Tibial nerve (tissue), 4 donors: Measurements from ENCODE around the gene GLRX5. TPM values are rescaled to one million over a fixed set of nuclear protein-coding genes. Genes with fewer than 3 reads are reported as not detected.
A peak's percentile ranks its signal among the peaks of the same experiment; 100 is the strongest.

Source experiments
- DNase-seq, 2 donors: peaks; one replicate each; pipeline ENCODE4 v3.0.0-alpha.2; 2019; ENCODE audit warnings: low spot score in 2 of 2
- H3K27ac ChIP-seq, 4 donors: fragments of 200-600 bp; sonication (generic) in 3 of 4; one replicate each; pipeline ENCODE4 v1.5.1; 2017 to 2019; ENCODE audit warnings: mild to moderate bottlenecking in 1 of 4
- H3K27me3 ChIP-seq, 2 donors: fragments of 200-600 bp; sonication (generic) in 1 of 2; one replicate each; pipeline versions ENCODE4 v1.5.1 to v1.6.0; 2017 to 2019
- H3K36me3 ChIP-seq, 3 donors: fragments of 200-600 bp; sonication (generic); one replicate each; pipeline ENCODE4 v1.5.1; 2018 to 2019
- H3K4me1 ChIP-seq, 4 donors: fragments of 200-600 bp; sonication (generic) in 3 of 4; one replicate each; pipeline ENCODE4 v1.5.1; 2017 to 2019
- H3K4me3 ChIP-seq, 4 donors: fragments of 200-600 bp; sonication (generic) in 3 of 4; one replicate each; pipeline ENCODE4 v1.5.1; 2017 to 2019; ENCODE audit warnings: mild to moderate bottlenecking in 1 of 4, moderate library complexity in 1 of 4
- H3K9me3 ChIP-seq, 4 donors: fragments of 200-600 bp; sonication (generic) in 3 of 4; one replicate each; pipeline ENCODE4 v1.5.1; 2017 to 2019
- EP300 ChIP-seq, 2 donors: sonication (generic); formaldehyde crosslinking; IDR thresholded peaks; one replicate each; pipeline ENCODE4 v1.6.1; 2017; ENCODE audit warnings: antibody characterized with exemption in 2 of 2, mild to moderate bottlenecking in 1 of 2
- POLR2A ChIP-seq, 2 donors: fragments of 450-650 bp; IDR thresholded peaks; one replicate each; pipeline ENCODE4 v1.6.1; 2017; ENCODE audit warnings: antibody characterized with exemption in 2 of 2, mild to moderate bottlenecking in 2 of 2, moderate library complexity in 2 of 2
- WGBS, 2 donors: methylation state at CpG; one replicate each; pipeline ENCODE4 v1.1.5; 2018; 5-methylcytosine and 5-hydroxymethylcytosine counted together
- total RNA-seq, 4 donors: library from RNA; depleted of rRNA; stranded (reverse); fragments of >200 nt; gene quantifications; one replicate each; pipeline ENCODE4 v1.1.0, GENCODE V29; 2016
- TF ChIP-seq, protein P1 (sequence below), 5 experiments: fragments of 200-600 bp in 3 of 5; fragments of 450-650 bp in 2 of 5; sonication (generic) in 3 of 5; IDR thresholded peaks; one replicate each; pipeline ENCODE4 v1.5.1; 2016 to 2019; ENCODE audit warnings: antibody characterized with exemption in 5 of 5, mild to moderate bottlenecking in 3 of 5, moderate library complexity in 2 of 5

Gene GLRX5
- total RNA-seq, 4 donors from 2014 or later, result 26.4 to 44.7 (median 34.6) TPM

- 61 to 65% methylated on average over 3 of the region's 3 CpGs for WGBS, 2 donors
- H3K27ac ChIP-seq, result peak overlapping the region; percentile 44 to 96 (median 72)
- DNase-seq, result no peak
Measured at GRCh38 chr14:95520346-95520745, 14.5 kb upstream of the GLRX5 start.

GRCh38 chr14:95521001-95521400 lies 13.8 kb upstream of the GLRX5 start:
- H3K9me3 ChIP-seq, result no peaks in the 10 kb centered on the region
- H3K4me3 ChIP-seq, result no peak overlapping the region
- peak overlapping the region in 2 of 4 donors; percentile 35 to 37 for H3K27ac ChIP-seq
- TF ChIP-seq, protein P1, sequence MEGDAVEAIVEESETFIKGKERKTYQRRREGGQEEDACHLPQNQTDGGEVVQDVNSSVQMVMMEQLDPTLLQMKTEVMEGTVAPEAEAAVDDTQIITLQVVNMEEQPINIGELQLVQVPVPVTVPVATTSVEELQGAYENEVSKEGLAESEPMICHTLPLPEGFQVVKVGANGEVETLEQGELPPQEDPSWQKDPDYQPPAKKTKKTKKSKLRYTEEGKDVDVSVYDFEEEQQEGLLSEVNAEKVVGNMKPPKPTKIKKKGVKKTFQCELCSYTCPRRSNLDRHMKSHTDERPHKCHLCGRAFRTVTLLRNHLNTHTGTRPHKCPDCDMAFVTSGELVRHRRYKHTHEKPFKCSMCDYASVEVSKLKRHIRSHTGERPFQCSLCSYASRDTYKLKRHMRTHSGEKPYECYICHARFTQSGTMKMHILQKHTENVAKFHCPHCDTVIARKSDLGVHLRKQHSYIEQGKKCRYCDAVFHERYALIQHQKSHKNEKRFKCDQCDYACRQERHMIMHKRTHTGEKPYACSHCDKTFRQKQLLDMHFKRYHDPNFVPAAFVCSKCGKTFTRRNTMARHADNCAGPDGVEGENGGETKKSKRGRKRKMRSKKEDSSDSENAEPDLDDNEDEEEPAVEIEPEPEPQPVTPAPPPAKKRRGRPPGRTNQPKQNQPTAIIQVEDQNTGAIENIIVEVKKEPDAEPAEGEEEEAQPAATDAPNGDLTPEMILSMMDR (IDR thresholded peaks at IDR 0.05), result no peak
- no peak for TF ChIP-seq EP300 (IDR thresholded peaks at IDR 0.05)
- no peak for TF ChIP-seq POLR2A (IDR thresholded peaks at IDR 0.05)
- DNase-seq, result no peak
- no peaks in the 10 kb centered on the region for H3K27me3 ChIP-seq
- H3K36me3 ChIP-seq, result no peaks in the 10 kb centered on the region
- H3K4me1 ChIP-seq, result peaks cover 0 to 85% (median 59%) of the 10 kb centered on the region in 4 donors
- WGBS, 2 donors, result 91 to 93% methylated on average over 4 of the region's 4 CpGs

More at GRCh38 chr14:95520346-95520745, 14.5 kb upstream of the GLRX5 start:
- no peaks in the 10 kb centered on the region for H3K27me3 ChIP-seq
- H3K4me1 ChIP-seq, result peaks cover 0 to 83% (median 63%) of the 10 kb centered on the region in 4 donors
- H3K4me3 ChIP-seq, result no peak overlapping the region
- TF ChIP-seq POLR2A (IDR thresholded peaks at IDR 0.05), result no peak
- TF ChIP-seq EP300 (IDR thresholded peaks at IDR 0.05), result peak in 1 of 2 donors; percentile 8
- H3K36me3 ChIP-seq, result no peaks in the 10 kb centered on the region
- no peaks in the 10 kb centered on the region for H3K9me3 ChIP-seq

- H3K27me3 ChIP-seq, result no peaks in the 10 kb centered on the region
- H3K4me3 ChIP-seq, result no peak overlapping the region
- peaks cover 0 to 91% (median 62%) of the 10 kb centered on the region in 4 donors for H3K4me1 ChIP-seq
- no peak for DNase-seq
- 78 to 86% methylated on average over 11 of the region's 11 CpGs for whole genome bisulfite sequencing, 2 donors
- H3K27ac ChIP-seq, result peak overlapping the region in 2 of 4 donors; percentile 26 to 34
- TF ChIP-seq, protein P1 (IDR thresholded peaks at IDR 0.05), result no peak
- TF ChIP-seq POLR2A (IDR thresholded peaks at IDR 0.05) (no peak), EP300 (IDR thresholded peaks at IDR 0.05) (no peak)
- H3K36me3 ChIP-seq, result no peaks in the 10 kb centered on the region
- H3K9me3 ChIP-seq, result no peaks in the 10 kb centered on the region
Measured at GRCh38 chr14:95522116-95522515, 12.7 kb upstream of the GLRX5 start.

DNA sequence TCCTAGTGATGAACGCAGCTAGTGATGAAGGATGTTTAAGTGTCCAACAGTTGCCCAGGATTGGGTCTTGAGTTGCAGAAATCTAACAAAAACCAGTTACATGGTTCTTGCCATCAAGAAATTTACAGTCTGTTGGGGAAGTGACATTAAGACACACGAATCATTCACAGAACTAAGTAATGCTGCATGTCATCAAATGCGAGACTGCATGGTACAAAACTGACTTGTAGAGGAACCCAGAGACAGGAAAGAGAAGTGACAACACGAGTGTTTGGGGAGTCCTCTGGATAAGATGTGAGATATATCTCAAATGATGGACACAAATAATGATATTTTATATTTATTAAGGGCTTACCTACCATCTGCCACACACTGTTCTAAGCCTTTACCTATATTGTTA lies 12.3 kb upstream of the GLRX5 start:
- Histone ChIP-seq H3K4me1 (peaks cover 0 to 91% (median 59%) of the 10 kb centered on the region in 4 donors), H3K4me3 (no peak overlapping the region)
- 75 to 78% methylated on average over 4 of the region's 4 CpGs for WGBS, 2 donors

GRCh38 chr14:95523051-95523814 lies 11.6 kb upstream of the GLRX5 start:
- peaks cover 0 to 91% (median 53%) of the 10 kb centered on the region in 4 donors for H3K4me1 ChIP-seq
- no peak overlapping the region for H3K4me3 ChIP-seq
- DNase-seq, result no peak
- TF ChIP-seq, protein P1 (IDR thresholded peaks at IDR 0.05), result no peak
- TF ChIP-seq EP300 (IDR thresholded peaks at IDR 0.05), result no peak
- 43 to 50% methylated on average over 12 of the region's 12 CpGs for WGBS, 2 donors
- peak overlapping the region in 3 of 4 donors; percentile 26 to 57 (median 34) for H3K27ac ChIP-seq
- H3K9me3 ChIP-seq, result no peaks in the 10 kb centered on the region
- no peaks in the 10 kb centered on the region for H3K27me3 ChIP-seq
- H3K36me3 ChIP-seq, result no peaks in the 10 kb centered on the region

More for the DNA sequence above, 12.3 kb upstream of the GLRX5 start:
- TF ChIP-seq, protein P1 (IDR thresholded peaks at IDR 0.05), result no peak
- TF ChIP-seq EP300 (IDR thresholded peaks at IDR 0.05), result no peak
- no peak for TF ChIP-seq POLR2A (IDR thresholded peaks at IDR 0.05)
- no peak for DNase-seq
- H3K9me3 ChIP-seq, result no peaks in the 10 kb centered on the region
- no peaks in the 10 kb centered on the region for H3K36me3 ChIP-seq
- no peaks in the 10 kb centered on the region for H3K27me3 ChIP-seq
- H3K27ac ChIP-seq, result peak overlapping the region in 2 of 4 donors; percentile 26 to 34
